Spleen (tissue), 11 donors: Measurements from ENCODE around the gene ST7L. TPM values are rescaled to one million over a fixed set of nuclear protein-coding genes. Genes with fewer than 3 reads are reported as not detected.
"Not testable (repeated sequence)": the region's sequence is repeated elsewhere in the genome, so short reads cannot be mapped to it uniquely, and the experiment has no call there.

Experiments used
- DNase-seq: peaks from one replicate; pipeline ENCODE4 v3.0.0-alpha.2; 2020
- H3K27ac ChIP-seq, 8 donors: fragments of 200-600 bp; sonication (generic) in 7 of 8; 1 replicate in 4 of 8; 2 replicates in 4 of 8; pipeline versions ENCODE4 v1.5.0 to v1.8.0; 2016 to 2021; ENCODE audit warnings: inconsistent platforms in 4 of 8, mild to moderate bottlenecking in 4 of 8, moderate library complexity in 1 of 8
- H3K27me3 ChIP-seq, 7 donors: fragments of 200-600 bp; sonication (generic) in 6 of 7; replicated peaks in 1 of 7; 1 replicate in 4 of 7; 2 replicates in 3 of 7; pipeline versions ENCODE4 v1.5.0 to v1.8.0; 2016 to 2021; ENCODE audit warnings: inconsistent platforms in 3 of 7, mild to moderate bottlenecking in 1 of 7
- H3K36me3 ChIP-seq, 6 donors: fragments of 200-600 bp; sonication (generic) in 5 of 6; 1 replicate in 4 of 6; 2 replicates in 2 of 6; pipeline versions ENCODE4 v1.5.0 to v1.8.0; 2016 to 2021; ENCODE audit warnings: inconsistent platforms in 2 of 6
- H3K4me1 ChIP-seq, 6 donors: fragments of 200-600 bp; sonication (generic) in 5 of 6; 1 replicate in 3 of 6; 2 replicates in 3 of 6; pipeline versions ENCODE4 v1.5.0 to v1.8.0; 2016 to 2021; ENCODE audit warnings: inconsistent platforms in 3 of 6
- H3K4me3 ChIP-seq, 8 donors: fragments of 200-600 bp; sonication (generic) in 7 of 8; 1 replicate in 4 of 8; 2 replicates in 4 of 8; pipeline versions ENCODE4 v1.5.0 to v1.8.0; 2016 to 2021; ENCODE audit warnings: inconsistent platforms in 4 of 8, mild to moderate bottlenecking in 4 of 8, moderate library complexity in 2 of 8
- H3K9me3 ChIP-seq, 8 donors: fragments of 200-600 bp; sonication (generic) in 7 of 8; 1 replicate in 4 of 8; 2 replicates in 4 of 8; pipeline versions ENCODE4 v1.5.0 to v1.8.0; 2016 to 2021; ENCODE audit warnings: inconsistent platforms in 4 of 8
- CTCF ChIP-seq, 11 experiments: fragments of 200-600 bp in 7 of 11; fragments of 450-650 bp in 4 of 11; sonication (generic) in 4 of 11; IDR thresholded peaks in 8 of 11; conservative IDR thresholded peaks in 3 of 11; 1 replicate in 7 of 11; 2 replicates in 4 of 11; pipeline versions ENCODE4 v1.4.0 to v1.8.0; 2016 to 2021; ENCODE audit warnings: antibody characterized with exemption in 11 of 11, inconsistent platforms in 4 of 11, mild to moderate bottlenecking in 1 of 11
- POLR2A ChIP-seq, 3 donors: fragments of 450-650 bp; IDR thresholded peaks; one replicate each; pipeline ENCODE4 v1.5.1; 2017; ENCODE audit warnings: antibody characterized with exemption in 3 of 3, mild to moderate bottlenecking in 1 of 3
- POLR2AphosphoS5 ChIP-seq, 3 donors: sonication (generic); formaldehyde crosslinking; IDR thresholded peaks; one replicate each; pipeline ENCODE4 v1.5.1; 2017; ENCODE audit warnings: antibody characterized with exemption in 3 of 3
- WGBS, 5 donors: extraction: QIAGEN DNeasy Blood & Tissue Kit in 3 of 5; methylation state at CpG; one replicate each; pipeline versions ENCODE4 v1.1.5 to v1.1.7; 2013 to 2018; 5-methylcytosine and 5-hydroxymethylcytosine counted together
- intact Hi-C: fragments of 100-400 bp; cut with DNase I; formaldehyde crosslinking; loops from one replicate; pipeline ENCODE4 v1.15.0; 2023; ENCODE audit warnings: low total_unique reads
- polyA plus RNA-seq, 3 donors: library from polyadenylated mRNA; stranded (reverse); fragments of 200-250 nt; gene quantifications; one replicate each; pipeline ENCODE4 v1.2.1, GENCODE V29; 2013
- total RNA-seq, 7 donors: library from RNA; depleted of rRNA in 3 of 7; stranded (reverse); fragments of >200 nt in 3 of 7; fragmentation: NEBNext Ultra II Directional in 4 of 7; extraction: Animal tissue kit (Norgen Biotek cat#: 25700) in 4 of 7; gene quantifications; one replicate each; pipeline versions ENCODE4 v1.1.0 to v1.2.1, GENCODE V29; 2016 to 2021
- donor health status: healthy with polysubstance abuse.
- donor health status: DM: no; HTN: no; CAD: no; lungs with moderate emphysema.
- donor health status: DM: no; HTN: no; CAD: no.
- donor health status: Bipolar disorder and iron deficiency.
- donor health status: healthy.
- donor health status: DM: no; HTN: no; CAD: no.
- donor health status: DM: yes; HTN: yes; CAD: no.

ST7L gene
- total and polyA plus RNA-seq, 10 donors, result 6.1 to 23.9 (median 18.6) TPM

- Histone ChIP-seq H3K36me3 (no peaks in the 10 kb centered on the region), H3K27me3 (peaks cover 0 to 11% (median 0%) of the 10 kb centered on the region in 7 donors), H3K27ac (no peak overlapping the region), H3K4me3 (no peak overlapping the region), H3K4me1 (no peaks in the 10 kb centered on the region), H3K9me3 (no peaks in the 10 kb centered on the region)
- TF ChIP-seq POLR2A (IDR thresholded peaks at IDR 0.05), result no peak
- no peak for TF ChIP-seq POLR2AphosphoS5 (IDR thresholded peaks at IDR 0.05)
- TF ChIP-seq CTCF (IDR thresholded peaks at IDR 0.05 in 8 of 11, conservative IDR thresholded peaks at IDR 0.05 in 3 of 11), result no peak
- no peak for DNase-seq
- WGBS, 5 donors, result 76 to 93% (median 79%) methylated on average over 6 of the region's 6 CpGs
- intact Hi-C loops, result no loop called here
Observed at GRCh38 chr1:112493351-112493750, 125.6 kb downstream of the ST7L start.

GRCh38 chr1:112492076-112492475 lies 126.9 kb downstream of the ST7L start:
- intact Hi-C loops, result no loop called here
- H3K36me3 ChIP-seq, result no peaks in the 10 kb centered on the region
- 32 to 71% (median 46%) methylated on average over 1 of the region's 1 CpG for WGBS, 5 donors
- H3K4me3 ChIP-seq, result no peak overlapping the region
- no peak overlapping the region for H3K27ac ChIP-seq
- DNase-seq, result no peak
- H3K4me1 ChIP-seq, result no peaks in the 10 kb centered on the region
- no peaks in the 10 kb centered on the region for H3K9me3 ChIP-seq
- TF ChIP-seq POLR2A (IDR thresholded peaks at IDR 0.05) (no peak), CTCF (IDR thresholded peaks at IDR 0.05 in 8 of 11, conservative IDR thresholded peaks at IDR 0.05 in 3 of 11) (no peak), POLR2AphosphoS5 (IDR thresholded peaks at IDR 0.05) (no peak)
- peaks cover 0 to 5% (median 0%) of the 10 kb centered on the region in 7 donors for H3K27me3 ChIP-seq

GRCh38 chr1:112488141-112488540 lies 130.8 kb downstream of the ST7L start:
- intact Hi-C loops, result no loop called here
- H3K9me3 ChIP-seq, result no peaks in the 10 kb centered on the region
- no peak overlapping the region for H3K27ac ChIP-seq
- WGBS, 5 donors, result 90 to 97% (median 91%) methylated on average over 5 of the region's 5 CpGs
- no peak overlapping the region for H3K4me3 ChIP-seq
- DNase-seq, result no peak
- H3K36me3 ChIP-seq, result no peaks in the 10 kb centered on the region
- H3K27me3 ChIP-seq, result no peaks in the 10 kb centered on the region
- no peaks in the 10 kb centered on the region for H3K4me1 ChIP-seq
- TF ChIP-seq POLR2AphosphoS5 (IDR thresholded peaks at IDR 0.05), result no peak
- TF ChIP-seq CTCF (IDR thresholded peaks at IDR 0.05 in 8 of 11, conservative IDR thresholded peaks at IDR 0.05 in 3 of 11), result no peak
- TF ChIP-seq POLR2A (IDR thresholded peaks at IDR 0.05), result no peak

GRCh38 chr1:112487686-112488085 lies 131.3 kb downstream of the ST7L start:
- H3K9me3 ChIP-seq, intact Hi-C loops, DNase-seq, H3K4me3 ChIP-seq, H3K27me3 ChIP-seq, H3K27ac ChIP-seq, H3K36me3 ChIP-seq, H3K4me1 ChIP-seq: not testable (repeated sequence)
- WGBS, 5 donors, result 79 to 92% (median 87%) methylated on average over 6 of the region's 6 CpGs

GRCh38 chr1:112486063-112486462 lies 132.9 kb downstream of the ST7L start:
- H3K27me3 ChIP-seq, H3K4me1 ChIP-seq, intact Hi-C loops, H3K4me3 ChIP-seq, DNase-seq, H3K36me3 ChIP-seq, H3K27ac ChIP-seq, H3K9me3 ChIP-seq: not testable (repeated sequence)
- 88 to 100% (median 95%) methylated on average over 1 of the region's 1 CpG for WGBS, 5 donors
